Rectal smooth muscle tissue (tissue), 1 donor: ENCODE results near the gene JOSD1.

ENCODE experiments used
- H3K27ac ChIP-seq: one replicate; pipeline ENCODE4 v1.7.0; 2013; ENCODE audit warnings: low read depth, low read length, inconsistent platforms
- H3K27me3 ChIP-seq: one replicate; pipeline ENCODE4 v1.7.0; 2013; ENCODE audit warnings: low read length; ENCODE audit not compliant: control insufficient read depth, insufficient read depth
- H3K36me3 ChIP-seq: one replicate; pipeline ENCODE4 v1.7.0; 2013; ENCODE audit warnings: low read length; ENCODE audit not compliant: control insufficient read depth, insufficient read depth
- H3K4me1 ChIP-seq: one replicate; pipeline ENCODE4 v1.7.0; 2013; ENCODE audit warnings: low read length; ENCODE audit not compliant: control insufficient read depth, insufficient read depth
- H3K4me3 ChIP-seq: one replicate; pipeline ENCODE4 v1.7.0; 2013; ENCODE audit warnings: low read length
- H3K9ac ChIP-seq: one replicate; pipeline ENCODE4 v1.7.0; 2013; ENCODE audit warnings: low read length

JOSD1 gene

GRCh38 chr22:38689651-38690050, 11.1 kb downstream of the JOSD1 start:
- Histone ChIP-seq H3K9ac (no peak overlapping the region), H3K4me1 (no peaks in the 10 kb centered on the region), H3K4me3 (no peak overlapping the region), H3K27ac (no peak overlapping the region), H3K27me3 (no peaks in the 10 kb centered on the region), H3K36me3 (peaks cover 28% of the 10 kb centered on the region)

GRCh38 chr22:38685761-38686160, 15.0 kb downstream of the JOSD1 start:
- Histone ChIP-seq H3K36me3 (peaks cover 38% of the 10 kb centered on the region), H3K27ac (no peak overlapping the region), H3K4me1 (peaks cover 10% of the 10 kb centered on the region), H3K4me3 (no peak overlapping the region), H3K9ac (no peak overlapping the region), H3K27me3 (no peaks in the 10 kb centered on the region)

- Histone ChIP-seq H3K4me1 (peaks cover 10% of the 10 kb centered on the region), H3K4me3 (no peak overlapping the region), H3K9ac (no peak overlapping the region), H3K27ac (no peak overlapping the region), H3K27me3 (no peaks in the 10 kb centered on the region), H3K36me3 (peaks cover 38% of the 10 kb centered on the region)
Measured at GRCh38 chr22:38684895-38685294, 15.8 kb downstream of the JOSD1 start.

GRCh38 chr22:38681582-38682335, 19.0 kb downstream of the JOSD1 start, which contains the start of gene TOMM22:
TOMM22 (plus strand) TSS chr22:38681957; CDS start chr22:38681979, 22 bp downstream.
- H3K27ac ChIP-seq, result peak within 1 kb of the TSS; percentile 61
- H3K4me1 ChIP-seq, result peaks cover 10% of the 10 kb centered on the region
- H3K27me3 ChIP-seq, result no peaks in the 10 kb centered on the region
- H3K9ac ChIP-seq, result peak within 1 kb of the TSS; percentile 80
- H3K4me3 ChIP-seq, result peak within 1 kb of the TSS; percentile 99
- peaks cover 23% of the 10 kb centered on the region for H3K36me3 ChIP-seq

- no peaks in the 10 kb centered on the region for H3K4me1 ChIP-seq
- H3K4me3 ChIP-seq, result no peak overlapping the region
- H3K27me3 ChIP-seq, result no peaks in the 10 kb centered on the region
- no peak overlapping the region for H3K9ac ChIP-seq
- H3K36me3 ChIP-seq, result peaks cover 8% of the 10 kb centered on the region
- no peak overlapping the region for H3K27ac ChIP-seq
Measured at GRCh38 chr22:38675833-38676232, 24.9 kb downstream of the JOSD1 start.

GRCh38 chr22:38674888-38675287, 25.9 kb downstream of the JOSD1 start:
- H3K27ac ChIP-seq, result no peak overlapping the region
- H3K9ac ChIP-seq, result no peak overlapping the region
- H3K4me1 ChIP-seq, result no peaks in the 10 kb centered on the region
- no peaks in the 10 kb centered on the region for H3K27me3 ChIP-seq
- no peak overlapping the region for H3K4me3 ChIP-seq
- peaks cover 8% of the 10 kb centered on the region for H3K36me3 ChIP-seq

- Histone ChIP-seq H3K4me3 (peak overlapping the region; percentile 92), H3K4me1 (peaks cover 9% of the 10 kb centered on the region), H3K27ac (peak overlapping the region; percentile 96), H3K36me3 (no peaks in the 10 kb centered on the region), H3K27me3 (no peaks in the 10 kb centered on the region), H3K9ac (peak overlapping the region; percentile 69)
Measured at GRCh38 chr22:38657045-38657909, 43.5 kb downstream of the JOSD1 start.

- Histone ChIP-seq H3K27me3 (no peaks in the 10 kb centered on the region), H3K4me1 (peaks cover 9% of the 10 kb centered on the region), H3K4me3 (peak within 1 kb of the TSS; percentile 92), H3K27ac (peak within 1 kb of the TSS; percentile 96), H3K9ac (peak within 1 kb of the TSS; percentile 92), H3K36me3 (no peaks in the 10 kb centered on the region)
Measured at GRCh38 chr22:38656256-38657044, 44.3 kb downstream of the JOSD1 start, which contains the start of the genes CBY1 and FAM227A. CBY1 (plus strand) TSS chr22:38656638; CDS start chr22:38668055, 11,417 bp downstream. FAM227A (minus strand) TSS chr22:38656392; CDS start chr22:38650168, 6,224 bp downstream.

- Histone ChIP-seq H3K4me1 (peaks cover 9% of the 10 kb centered on the region), H3K4me3 (peak overlapping the region; percentile 92), H3K27ac (peak overlapping the region; percentile 96)
Measured at GRCh38 chr22:38655519-38656255, 45.1 kb downstream of the JOSD1 start.

GRCh38 chr22:38653741-38654140, 47.0 kb downstream of the JOSD1 start:
- H3K27me3 ChIP-seq, result no peaks in the 10 kb centered on the region
- no peak overlapping the region for H3K4me3 ChIP-seq
- H3K9ac ChIP-seq, result no peak overlapping the region
- peaks cover 9% of the 10 kb centered on the region for H3K4me1 ChIP-seq
- H3K27ac ChIP-seq, result no peak overlapping the region
- no peaks in the 10 kb centered on the region for H3K36me3 ChIP-seq

More at GRCh38 chr22:38655519-38656255, 45.1 kb downstream of the JOSD1 start:
- no peaks in the 10 kb centered on the region for H3K36me3 ChIP-seq
- no peaks in the 10 kb centered on the region for H3K27me3 ChIP-seq
- peak overlapping the region; percentile 49 for H3K9ac ChIP-seq

GRCh38 chr22:38652859-38653258, 47.9 kb downstream of the JOSD1 start:
- Histone ChIP-seq H3K27me3 (no peaks in the 10 kb centered on the region), H3K36me3 (no peaks in the 10 kb centered on the region)

More at GRCh38 chr22:38652859-38653258, 47.9 kb downstream of the JOSD1 start:
- no peak overlapping the region for H3K27ac ChIP-seq
- no peak overlapping the region for H3K4me3 ChIP-seq
- peaks cover 9% of the 10 kb centered on the region for H3K4me1 ChIP-seq
- H3K9ac ChIP-seq, result no peak overlapping the region
